ENCODE data around the gene SCMH1.

DNA sequence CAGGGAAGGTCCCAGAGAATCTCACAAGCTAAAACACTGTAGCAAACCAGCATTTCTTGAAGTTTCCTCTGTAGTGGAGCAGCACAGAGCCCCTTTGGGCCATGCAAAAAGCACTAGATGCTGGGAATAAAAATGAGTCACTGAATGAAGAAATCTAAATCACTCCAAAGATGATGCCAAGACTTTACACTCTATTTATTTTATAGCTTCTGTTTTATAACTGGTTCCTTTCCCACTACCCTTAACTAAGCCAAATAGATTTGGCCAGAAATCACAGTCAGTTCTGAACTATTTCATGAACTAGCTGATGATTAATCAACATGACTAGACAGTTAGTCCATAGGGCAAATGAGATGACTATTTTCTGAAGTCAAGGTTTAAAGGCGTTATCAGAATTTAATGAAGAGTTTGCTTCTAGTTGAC is 89.5 kb downstream of the SCMH1 start:
- TF ChIP-seq, protein P1, sequence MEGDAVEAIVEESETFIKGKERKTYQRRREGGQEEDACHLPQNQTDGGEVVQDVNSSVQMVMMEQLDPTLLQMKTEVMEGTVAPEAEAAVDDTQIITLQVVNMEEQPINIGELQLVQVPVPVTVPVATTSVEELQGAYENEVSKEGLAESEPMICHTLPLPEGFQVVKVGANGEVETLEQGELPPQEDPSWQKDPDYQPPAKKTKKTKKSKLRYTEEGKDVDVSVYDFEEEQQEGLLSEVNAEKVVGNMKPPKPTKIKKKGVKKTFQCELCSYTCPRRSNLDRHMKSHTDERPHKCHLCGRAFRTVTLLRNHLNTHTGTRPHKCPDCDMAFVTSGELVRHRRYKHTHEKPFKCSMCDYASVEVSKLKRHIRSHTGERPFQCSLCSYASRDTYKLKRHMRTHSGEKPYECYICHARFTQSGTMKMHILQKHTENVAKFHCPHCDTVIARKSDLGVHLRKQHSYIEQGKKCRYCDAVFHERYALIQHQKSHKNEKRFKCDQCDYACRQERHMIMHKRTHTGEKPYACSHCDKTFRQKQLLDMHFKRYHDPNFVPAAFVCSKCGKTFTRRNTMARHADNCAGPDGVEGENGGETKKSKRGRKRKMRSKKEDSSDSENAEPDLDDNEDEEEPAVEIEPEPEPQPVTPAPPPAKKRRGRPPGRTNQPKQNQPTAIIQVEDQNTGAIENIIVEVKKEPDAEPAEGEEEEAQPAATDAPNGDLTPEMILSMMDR (IDR thresholded peaks at IDR 0.05): no peak
- TF ChIP-seq POLR2A (IDR thresholded peaks at IDR 0.05): no peak
